NOMO-1 treated with DMSO at 0.1 percent for 48 hours (cell line): Measurements from ENCODE around the gene PLCH2.

Experiments used
- DNase-seq: peaks from one replicate; lab custom pipeline; 2025; ENCODE audit not compliant: unreplicated experiment; lab: John Stamatoyannopoulos, UW

The PLCH2 gene

DNA sequence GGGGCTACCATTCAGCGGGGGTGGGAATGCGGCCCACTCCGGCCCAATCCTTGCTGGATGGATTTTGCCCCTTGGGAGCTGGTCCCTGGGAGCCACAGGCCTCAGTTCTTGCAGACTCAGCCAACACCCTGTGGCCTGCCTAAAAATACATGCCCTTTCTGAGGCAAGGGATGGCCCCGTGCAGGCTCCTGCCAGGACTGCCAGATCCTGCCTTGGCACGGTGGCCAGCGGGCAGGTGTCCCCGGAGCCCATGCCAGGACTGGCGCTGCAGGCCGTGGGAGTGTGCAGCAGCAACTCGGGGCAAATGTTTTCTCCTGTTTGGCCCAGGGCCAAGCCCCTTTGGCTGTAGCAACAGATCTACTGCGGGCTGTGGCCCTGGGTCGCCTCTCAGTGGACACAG is 51.9 kb downstream of the PLCH2 start:
- no peak for DNase-seq

DNA sequence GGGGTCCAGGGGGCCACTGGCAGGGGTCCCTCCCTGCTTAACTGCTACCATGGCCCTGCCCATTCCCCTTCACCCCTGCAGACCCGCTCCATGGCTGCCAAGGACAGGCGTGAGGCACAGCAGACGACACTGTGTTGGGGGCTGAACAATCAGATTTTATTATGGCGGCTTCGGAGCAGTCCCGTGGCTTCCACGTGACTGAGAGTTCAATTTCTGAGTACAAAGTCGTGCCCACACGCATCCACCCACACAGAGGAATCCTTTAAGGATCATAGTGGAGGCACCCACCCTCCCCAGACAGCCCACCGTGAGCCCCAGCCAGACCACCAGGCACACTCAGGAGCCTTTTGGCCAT is 52.5 kb downstream of the PLCH2 start:
- DNase-seq: no peak

DNA sequence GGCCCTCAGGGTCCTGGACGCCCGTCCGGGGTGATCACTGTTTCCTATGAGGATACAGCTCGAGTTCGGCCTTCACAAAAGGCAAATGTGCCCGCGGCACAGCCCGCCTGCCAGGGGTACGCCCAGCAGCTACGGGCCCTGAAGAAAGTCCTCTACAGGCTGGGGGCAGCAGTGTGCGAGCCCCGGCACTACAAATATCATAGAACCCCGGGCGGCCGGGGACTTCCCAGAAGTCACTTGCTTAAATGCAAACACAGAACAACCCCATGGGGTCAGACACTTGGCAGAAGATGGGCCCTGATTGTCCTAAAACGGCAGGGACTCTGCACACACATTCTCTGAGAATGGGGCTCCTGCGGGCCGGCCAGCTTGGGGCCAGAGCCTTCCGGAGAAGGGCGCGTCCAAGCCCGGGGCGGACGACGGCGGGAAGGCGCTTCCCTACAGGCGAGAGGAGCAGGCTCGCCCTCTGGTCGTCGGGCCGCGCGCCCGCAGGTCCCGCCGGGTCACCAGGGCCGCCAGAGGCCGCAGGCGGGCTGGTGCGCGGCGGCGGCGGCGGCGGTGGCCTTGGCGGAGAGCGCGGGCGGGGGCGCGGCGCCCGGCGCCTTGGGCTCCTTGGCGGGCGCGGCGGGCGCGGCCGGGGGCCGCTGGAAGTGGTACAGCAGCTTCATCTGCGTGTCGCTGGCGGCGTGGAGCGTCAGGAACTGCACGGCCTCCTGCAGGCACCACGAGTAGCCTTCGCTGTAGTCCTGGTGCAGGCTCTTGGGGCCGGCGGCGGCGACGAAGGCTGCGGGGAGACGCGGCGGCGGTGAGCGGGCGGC is 53.1 kb downstream of the PLCH2 start:
- peak; percentile 5 for DNase-seq

DNA sequence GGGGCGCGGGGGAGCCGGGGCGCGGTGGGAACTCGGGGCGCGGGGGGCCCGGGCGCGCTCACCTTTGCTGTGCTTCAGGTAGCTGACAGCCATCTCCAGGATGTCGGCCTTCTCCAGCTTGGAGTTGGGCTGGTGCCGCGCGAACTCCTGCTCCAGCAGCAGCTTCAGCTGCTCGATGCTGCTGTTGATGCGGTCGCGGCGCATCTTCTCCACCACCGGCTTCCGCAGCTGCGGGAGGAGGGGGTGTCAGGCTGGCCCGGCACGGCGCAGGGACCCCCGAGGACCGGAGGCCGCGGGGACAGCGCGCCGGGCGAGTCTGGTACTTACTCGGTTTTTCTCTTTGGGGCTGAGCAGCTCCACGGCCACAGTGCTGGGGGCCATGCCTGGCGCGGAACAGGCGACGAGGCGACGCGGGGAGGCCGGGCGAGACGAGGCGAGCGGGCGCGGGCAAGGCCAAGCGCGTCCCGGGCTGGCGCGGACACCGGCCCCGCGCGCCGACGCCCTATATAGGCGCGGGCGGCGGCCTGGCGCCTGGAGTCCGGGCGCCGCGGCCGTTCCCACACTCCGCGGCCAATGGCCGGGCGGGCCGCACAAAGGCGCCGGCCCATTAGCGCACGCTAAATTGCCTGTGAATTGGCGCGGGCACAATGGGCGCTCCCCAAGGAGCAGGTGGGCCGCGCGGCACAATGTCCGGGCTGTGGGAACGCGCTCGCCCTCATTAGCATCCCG is 53.9 kb downstream of the PLCH2 start, which contains the start of gene HES5:
HES5 (minus strand) TSS at position 480 of the 729 bp plus-strand sequence; CDS start at position 381, 99 bp downstream.
- DNase-seq: no peak

DNA sequence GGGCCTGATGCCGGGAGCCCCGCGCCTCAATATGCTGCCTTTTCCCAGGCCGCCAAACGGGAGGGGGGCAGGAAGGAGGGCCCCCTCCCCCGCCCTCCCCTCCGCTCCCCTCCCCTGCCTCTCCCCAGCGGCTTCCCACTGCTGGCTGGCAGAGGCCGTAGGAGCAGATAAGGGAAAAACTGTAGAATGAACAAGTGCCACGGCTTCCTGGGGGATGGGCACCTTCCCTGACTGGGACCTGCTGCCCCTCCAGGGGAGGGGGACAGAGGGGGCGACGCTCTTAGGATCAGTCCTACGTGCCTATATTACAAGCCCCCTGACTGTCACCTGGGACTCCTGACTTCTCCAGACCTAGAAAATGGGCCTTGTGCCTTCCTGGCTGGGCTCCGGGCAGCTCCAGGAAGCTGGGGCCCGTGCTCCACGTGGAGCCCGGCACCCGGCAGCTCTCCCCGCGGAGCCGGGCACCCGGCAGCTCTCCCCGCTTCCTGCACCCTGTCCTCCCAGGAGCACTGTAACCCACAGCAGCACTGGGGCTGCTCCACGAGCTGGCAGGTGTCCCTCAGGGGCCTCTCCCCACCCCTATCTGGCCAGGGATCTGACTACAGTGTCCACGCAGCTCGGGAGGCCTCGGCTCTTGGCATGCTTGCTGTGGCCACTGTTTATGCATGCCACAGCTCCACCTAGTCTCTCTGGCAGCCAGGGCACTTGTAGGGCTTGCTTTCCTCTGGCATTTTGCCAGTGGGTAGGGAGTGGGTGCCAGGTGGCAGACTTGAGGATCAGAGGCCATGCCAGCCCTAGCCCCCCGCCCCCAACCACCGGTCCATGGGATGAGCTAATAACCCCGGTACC is 54.6 kb downstream of the PLCH2 start:
- DNase-seq: no peak

DNA sequence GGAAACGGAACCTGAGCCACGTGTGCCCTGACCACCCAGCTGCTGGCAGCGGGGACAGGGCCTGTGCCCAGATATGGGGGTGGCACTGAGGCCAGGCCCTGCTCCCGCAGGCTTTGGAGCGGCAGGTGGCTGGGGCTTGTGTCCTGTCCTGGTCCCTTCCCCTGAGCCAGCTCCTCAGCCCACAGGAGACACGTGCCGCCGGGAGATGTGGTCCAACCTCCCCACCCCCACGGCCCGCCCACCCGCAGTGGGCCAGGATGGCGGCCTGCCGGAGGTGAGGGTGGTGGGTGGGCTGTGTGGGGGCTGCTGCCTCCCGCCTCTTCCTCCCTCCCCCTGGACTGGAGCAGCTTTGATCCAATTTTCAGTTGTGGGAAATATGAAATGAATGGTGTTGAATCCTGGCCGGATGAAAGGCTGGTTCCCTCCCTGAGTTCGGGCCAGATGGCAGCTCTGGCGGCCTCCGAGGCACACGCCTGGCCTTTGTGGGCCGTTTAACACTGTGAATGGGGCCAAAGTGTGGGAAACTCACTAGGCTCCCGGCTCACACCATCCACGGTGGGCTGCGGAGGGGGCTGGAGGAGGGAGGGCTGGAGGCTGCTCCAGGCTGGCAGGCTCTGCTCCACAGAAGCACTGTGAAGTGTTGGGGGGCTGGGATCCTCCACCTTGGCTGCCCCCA is 56.5 kb downstream of the PLCH2 start:
- no peak for DNase-seq

DNA sequence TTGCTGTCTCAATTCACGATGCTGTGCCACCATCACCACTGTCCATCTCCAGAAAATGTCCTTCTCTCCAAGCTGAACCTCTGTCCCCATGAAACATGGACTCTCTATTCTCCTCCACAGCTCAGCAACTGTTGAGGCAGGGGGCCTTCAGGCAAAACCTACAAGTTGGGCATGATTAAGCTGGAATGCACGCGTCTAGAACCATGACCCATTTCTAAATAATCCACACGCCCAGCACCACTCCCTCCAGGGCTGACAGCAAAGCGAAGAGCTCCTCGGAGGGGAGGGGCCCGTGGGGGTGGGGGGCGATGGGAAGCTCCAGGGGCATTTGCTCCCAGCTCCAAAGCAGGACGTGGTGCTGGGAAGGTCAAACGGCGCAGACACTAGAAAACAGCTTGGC is 57.3 kb downstream of the PLCH2 start:
- DNase-seq: no peak

DNA sequence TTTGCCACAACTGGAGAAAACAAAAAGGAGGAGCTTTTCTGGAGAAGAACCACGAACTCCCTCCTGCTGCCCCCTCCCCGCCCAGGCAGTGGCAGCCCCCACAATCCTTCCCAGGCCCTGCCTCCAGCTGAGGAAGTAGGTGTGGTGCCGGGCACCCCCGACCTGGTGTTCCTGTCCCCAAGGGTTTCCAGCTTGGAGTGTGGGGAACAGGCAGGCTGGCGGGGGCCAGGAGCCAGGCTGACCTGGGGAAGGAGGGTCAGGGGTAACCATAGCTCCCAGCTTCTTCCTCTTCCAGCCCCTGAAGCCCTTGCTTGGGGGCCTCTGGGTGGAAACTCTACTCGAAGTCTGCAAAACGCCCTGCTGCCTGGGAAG is 58.2 kb downstream of the PLCH2 start:
- DNase-seq: no peak

DNA sequence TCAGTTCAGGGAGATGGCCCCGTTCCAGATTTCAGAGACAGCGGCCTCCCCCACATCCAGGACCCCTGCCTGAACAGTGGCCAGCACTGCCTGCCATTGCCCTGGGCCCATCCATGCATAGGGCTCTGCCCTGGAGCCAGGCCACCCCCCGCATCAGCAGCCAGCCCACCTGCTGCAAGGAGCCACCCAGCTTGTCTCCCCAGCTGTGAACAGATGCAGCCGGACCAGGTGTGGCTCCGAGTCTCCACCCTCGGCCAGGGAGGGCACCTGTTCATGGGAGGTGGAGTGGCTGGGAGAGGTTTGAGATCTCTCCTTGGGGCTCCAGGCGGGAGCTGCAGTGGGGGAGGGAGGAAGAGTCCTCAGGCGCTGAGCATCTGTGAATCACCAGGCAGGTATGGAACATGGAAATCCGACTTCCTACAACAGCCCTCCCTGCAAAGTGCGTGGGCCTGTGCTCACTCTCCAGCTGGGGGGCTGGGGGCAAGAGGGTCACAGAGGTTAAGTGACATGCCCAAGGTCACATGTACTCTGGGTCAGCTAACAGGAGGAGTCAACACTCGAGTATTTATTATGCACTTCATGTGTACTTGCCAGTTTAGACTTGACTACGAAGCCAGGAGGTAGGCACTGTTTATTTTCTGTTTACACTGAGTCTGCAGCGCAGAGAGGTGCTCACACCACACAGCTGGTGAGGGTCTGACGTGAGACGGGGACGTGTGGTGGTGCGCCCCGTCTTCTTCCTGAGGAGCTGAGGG is 58.8 kb downstream of the PLCH2 start:
- no peak for DNase-seq

DNA sequence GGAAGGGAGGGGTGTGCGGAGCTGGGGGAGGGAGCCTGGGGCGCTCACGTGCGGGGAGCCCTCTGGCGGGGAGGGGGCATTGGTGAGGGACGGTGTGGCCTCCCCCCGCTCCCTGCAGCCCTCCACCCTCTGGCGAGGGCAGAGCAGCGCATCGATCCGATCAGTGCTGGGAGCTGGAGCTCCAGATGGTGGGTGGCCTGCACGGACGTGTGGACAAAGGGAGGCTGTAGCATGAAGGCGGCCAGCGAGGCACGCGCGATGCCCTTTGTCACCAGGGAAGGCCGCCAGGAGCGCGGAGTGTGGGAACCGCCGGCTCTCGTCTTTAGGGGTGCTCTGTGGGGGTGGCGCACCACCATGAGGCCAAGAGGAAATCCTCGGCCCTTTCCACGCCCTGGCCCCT is 59.4 kb downstream of the PLCH2 start:
- no peak for DNase-seq

DNA sequence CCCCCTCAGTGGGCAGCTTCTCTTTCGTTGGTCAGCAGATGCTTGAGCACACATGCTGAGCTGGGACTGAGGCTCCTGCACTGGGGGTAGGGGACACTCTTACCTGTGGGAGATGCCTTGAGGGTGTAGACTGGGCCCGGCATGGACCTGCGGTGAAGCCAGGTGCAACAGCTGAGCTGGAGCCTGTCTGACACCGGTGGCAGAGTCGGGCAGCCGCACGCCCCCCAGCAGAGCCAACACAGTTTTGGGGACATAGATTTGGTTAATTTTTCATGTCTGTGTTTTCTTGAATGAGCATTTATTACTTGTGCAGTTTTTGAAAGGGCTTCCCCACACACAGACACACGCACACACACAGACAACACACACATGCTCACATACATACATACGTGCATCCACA is 59.9 kb downstream of the PLCH2 start:
- DNase-seq: no peak

DNA sequence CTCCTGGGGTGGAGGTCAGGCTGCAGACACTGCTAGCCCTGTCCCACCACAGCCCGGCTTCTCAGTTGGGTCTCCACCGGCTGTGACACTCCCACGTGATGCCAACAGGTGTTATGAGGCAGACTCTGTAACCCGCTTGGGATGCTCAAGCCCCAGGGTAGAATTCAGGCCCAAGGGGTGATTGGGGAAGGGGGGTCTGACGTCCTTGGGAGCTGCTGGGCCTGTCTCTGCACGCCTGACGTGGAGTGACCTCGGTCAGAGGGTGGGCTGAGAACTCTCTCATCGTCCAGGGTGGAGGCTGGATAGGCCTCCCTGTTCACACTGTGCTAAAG is 61.7 kb downstream of the PLCH2 start:
- DNase-seq: no peak

DNA sequence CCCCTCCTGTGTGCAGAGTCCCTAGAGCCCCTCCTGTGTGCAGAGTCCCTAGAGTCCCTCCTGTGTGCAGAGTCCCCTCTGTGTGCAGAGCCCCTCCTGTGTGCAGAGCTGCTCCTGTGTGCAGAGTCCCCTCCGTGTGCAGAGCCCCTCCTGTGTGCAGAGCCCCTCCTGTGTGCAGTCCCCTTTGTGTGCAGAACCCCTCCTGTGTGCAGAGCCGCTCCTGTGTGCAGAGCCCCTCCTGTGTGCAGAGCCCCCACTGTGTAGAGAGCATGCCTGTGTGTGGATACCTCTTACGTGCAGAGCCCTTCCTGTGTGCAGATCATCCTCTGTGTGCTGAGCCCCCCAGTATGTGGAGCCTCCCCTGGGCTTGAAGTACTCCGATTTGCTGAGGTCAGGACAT is 62.3 kb downstream of the PLCH2 start:
- no peak for DNase-seq

DNA sequence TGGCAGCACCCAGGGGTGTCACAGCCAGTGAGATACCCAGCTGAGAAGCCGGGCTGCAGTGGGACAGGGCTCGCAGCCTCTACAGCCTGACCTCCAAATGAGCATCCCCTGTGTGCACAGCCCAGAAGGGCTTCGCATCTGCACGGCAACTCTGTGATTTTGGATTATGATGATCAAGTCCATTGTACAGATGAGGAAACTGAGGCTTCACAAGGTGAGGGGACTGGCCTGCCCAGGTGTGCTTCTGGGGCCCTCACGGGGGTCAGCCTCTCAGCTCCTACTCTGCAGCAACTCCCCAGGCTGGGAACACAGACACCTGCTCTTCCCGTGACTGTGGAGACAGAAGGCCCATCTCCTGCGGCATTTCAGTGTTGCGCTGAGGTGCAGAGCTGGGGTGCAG is 62.8 kb downstream of the PLCH2 start:
- no peak for DNase-seq

DNA sequence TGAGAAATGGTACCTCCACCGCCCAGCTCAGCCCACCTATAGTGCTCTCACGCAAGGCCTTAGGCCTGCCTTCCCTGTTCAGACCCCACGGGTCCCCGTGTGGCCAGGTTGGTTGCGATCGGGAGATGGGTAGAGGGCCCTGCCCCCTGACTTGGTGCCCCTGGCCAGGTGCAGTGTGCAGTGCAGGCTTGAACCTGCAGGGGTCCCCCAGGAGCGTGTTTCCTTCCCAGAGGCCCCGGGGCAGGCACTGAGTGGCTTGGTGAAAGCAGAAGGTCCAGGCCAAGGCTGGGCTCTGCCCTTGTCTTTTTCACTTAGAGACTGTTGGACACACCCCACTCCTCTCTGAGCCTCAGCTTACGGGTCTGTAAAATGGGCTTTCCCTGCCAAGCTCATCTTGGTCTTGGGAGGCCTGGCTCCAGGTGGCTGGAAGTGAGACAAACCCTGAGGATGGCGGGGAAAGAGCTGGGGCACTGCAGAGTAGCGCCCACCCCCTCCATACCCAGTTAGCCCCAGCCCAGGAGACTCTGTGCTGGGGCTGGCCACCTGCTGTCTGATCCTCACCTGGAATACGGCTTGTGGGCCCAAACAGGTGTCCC is 63.3 kb downstream of the PLCH2 start:
- no peak for DNase-seq

DNA sequence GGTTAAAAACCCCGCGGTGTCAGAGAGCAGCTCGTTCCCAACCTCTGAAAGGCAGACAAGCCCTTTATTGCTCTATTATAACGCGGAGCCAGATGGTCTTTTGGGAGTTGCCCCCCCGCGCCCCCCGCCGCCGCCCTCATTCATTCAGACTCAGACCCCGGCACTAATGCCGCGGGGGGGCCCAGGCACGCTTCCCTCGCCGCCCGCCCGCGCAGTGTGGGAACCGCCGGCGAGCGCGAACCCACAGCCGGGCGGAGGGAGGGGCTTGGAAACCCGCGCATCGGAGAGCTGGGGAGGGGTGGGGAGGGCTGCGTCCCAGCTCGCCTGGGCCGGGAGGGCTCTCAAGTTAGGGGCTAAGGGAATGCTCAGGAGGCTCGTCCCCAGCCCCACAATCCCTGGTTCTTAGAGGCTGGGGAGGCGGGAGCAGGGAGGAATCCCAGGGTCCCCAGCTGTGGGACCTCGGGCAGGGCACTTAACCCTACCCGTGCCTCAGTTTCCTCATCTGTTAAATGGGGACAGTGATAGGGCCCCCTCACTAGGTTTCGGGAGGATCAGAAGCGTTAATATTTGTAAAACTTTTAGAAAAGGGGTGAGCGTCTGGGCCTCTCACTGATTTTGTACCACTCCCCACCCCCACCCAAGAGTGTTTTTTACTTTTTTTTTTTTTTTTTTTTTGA is 64.9 kb downstream of the PLCH2 start:
- DNase-seq: no peak

DNA sequence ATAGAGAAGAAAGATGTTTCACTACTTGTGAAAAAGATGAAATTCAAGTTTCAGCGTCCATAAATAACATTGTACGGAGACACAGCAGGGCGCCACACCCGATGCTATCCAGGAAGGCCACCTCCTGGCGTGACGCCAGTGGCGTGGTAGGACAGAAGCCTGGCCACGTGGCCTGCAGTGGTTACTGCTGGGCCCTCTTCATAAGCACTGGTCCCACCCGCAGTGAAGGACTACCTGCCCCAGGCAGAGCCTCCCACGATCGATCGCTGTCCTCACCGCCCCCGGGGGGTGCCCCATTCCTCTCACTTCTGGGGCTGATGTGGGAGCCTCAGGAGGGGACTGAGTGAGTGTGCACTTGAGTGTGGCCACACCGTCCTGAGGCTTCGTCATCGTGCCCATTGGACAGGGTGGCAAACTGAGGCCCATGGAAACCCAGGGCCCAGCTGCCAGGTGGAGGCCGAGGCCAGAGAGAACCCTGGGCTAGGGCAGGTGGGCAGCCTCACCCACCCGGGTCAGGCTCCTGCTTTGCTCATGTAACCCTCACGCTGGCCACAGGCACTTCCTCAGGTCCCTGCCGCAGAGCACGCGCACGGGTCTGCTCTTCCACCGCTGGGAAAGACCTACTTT is 65.6 kb downstream of the PLCH2 start:
- DNase-seq: peak; percentile 2

DNA sequence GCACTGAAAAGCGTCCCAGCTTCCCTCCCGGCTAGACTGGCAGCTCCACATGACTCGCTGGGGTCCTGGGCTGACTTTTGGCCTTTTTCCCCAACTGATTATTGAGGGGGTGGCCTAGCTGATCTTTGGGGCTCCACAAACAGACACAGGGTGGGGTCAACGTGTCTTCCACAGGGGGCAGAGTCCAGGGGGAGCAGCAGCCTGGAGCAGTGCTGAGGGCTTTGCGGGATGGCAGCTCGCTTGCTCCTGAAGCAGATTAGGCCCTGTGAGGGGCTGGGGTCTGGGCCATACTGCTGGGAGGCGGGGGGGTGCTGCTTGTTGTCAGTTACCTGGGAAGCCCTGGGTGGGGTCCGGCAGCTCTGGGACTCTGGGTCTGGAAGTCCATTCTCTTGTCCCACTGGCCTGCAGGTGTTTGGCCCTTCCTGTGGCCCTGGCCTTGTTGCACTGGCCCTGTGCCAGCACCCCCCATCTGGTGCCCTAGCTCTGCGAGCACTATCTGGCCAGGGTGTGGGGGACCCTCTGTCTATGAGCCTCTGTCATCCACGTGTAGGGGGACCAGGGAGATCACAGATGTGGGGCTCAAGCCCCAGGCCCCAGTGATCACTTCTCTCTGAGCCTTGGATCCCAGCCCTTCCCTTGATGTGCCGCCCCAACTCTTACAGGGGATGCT is 66.3 kb downstream of the PLCH2 start:
- DNase-seq: no peak
